ENCODE data around the gene ARID1B.

- 0 out of 2 replicates have a peak, but pooled peaks have one; percentile 74 for TF ChIP-seq ZNF362 (tag by site-specific recombination; IDR thresholded peaks at IDR 0.05)
- TF ChIP-seq REST (tag by site-specific recombination; IDR thresholded peaks at IDR 0.05): no peak
- TF ChIP-seq CTCF (tag by site-specific recombination; IDR thresholded peaks at IDR 0.05): no peak
- no peak for TF ChIP-seq ZNF133 (tag by site-specific recombination; IDR thresholded peaks at IDR 0.05)
- TF ChIP-seq ZNF660 (tag by site-specific recombination; IDR thresholded peaks at IDR 0.05): no peak
These were observed 198.2 kb downstream of the ARID1B start for GRCh38 chr6:156975414-156975813.

All from HEK293 (cell line).